K562 (cell line): ENCODE data around the gene FAM20B. TPM values are rescaled to one million over a fixed set of nuclear protein-coding genes. Genes with fewer than 3 reads are reported as not detected.

ENCODE experiments used
- ARID2 ChIP-seq: fragments of 450-650 bp; IDR thresholded peaks from 2 replicates; pipeline ENCODE4 v1.6.1; 2017; ENCODE audit warnings: antibody characterized with exemption, mild to moderate bottlenecking
- ARID3B ChIP-seq: fragments of 250-450 bp; sonication (Bioruptor Pico); IDR thresholded peaks from 2 replicates; pipeline ENCODE4 v1.4.0; 2020; ENCODE audit warnings: borderline replicate concordance
- ATF3 ChIP-seq, 2 experiments: fragments of 450-650 bp in 1 of 2; sonication (generic) in 1 of 2; formaldehyde crosslinking in 1 of 2; IDR thresholded peaks in 1 of 2; conservative IDR thresholded peaks in 1 of 2; 2 replicates each; pipeline versions ENCODE4 v1.6.1 to v1.8.1; 2016 to 2023; ENCODE audit warnings: mild to moderate bottlenecking in 2 of 2, moderate library complexity in 2 of 2, inconsistent platforms in 1 of 2, missing genetic modification reagents in 1 of 2
- EHMT2 ChIP-seq: fragments of 450-650 bp; IDR thresholded peaks from 2 replicates; pipeline ENCODE4 v1.6.1; 2018; ENCODE audit warnings: antibody characterized with exemption
- FIP1L1 ChIP-seq: fragments of 200-400 bp; formaldehyde crosslinking; IDR thresholded peaks from 2 replicates; pipeline ENCODE4 v1.6.1; 2018; ENCODE audit warnings: mild to moderate bottlenecking, low read depth, low read length; ENCODE audit not compliant: poor library complexity, severe bottlenecking
- FOXJ2 ChIP-seq: fragments of 200-800 bp; sonication (Bioruptor generic); IDR thresholded peaks from 2 replicates; pipeline ENCODE4 v1.6.1; 2016; ENCODE audit warnings: missing genetic modification characterization, missing compliant biosample characterization
- HINFP ChIP-seq: fragments of 450-650 bp; conservative IDR thresholded peaks from 2 replicates; pipeline ENCODE4 v1.6.1; 2016; ENCODE audit warnings: missing genetic modification characterization, low read depth, mild to moderate bottlenecking, control low read depth, missing compliant biosample characterization
- IRF9 ChIP-seq: fragments of 450-650 bp; IDR thresholded peaks from 2 replicates; pipeline ENCODE4 v1.6.1; 2016; ENCODE audit warnings: missing biosample characterization, missing genetic modification characterization
- MXD1 ChIP-seq: fragments of 250-450 bp; sonication (Bioruptor Pico); IDR thresholded peaks from 2 replicates; pipeline ENCODE4 v1.8.0; 2021; ENCODE audit warnings: borderline replicate concordance, mild to moderate bottlenecking, moderate library complexity; ENCODE audit not compliant: poor library complexity, severe bottlenecking
- NR3C1 ChIP-seq: sonication (generic); formaldehyde crosslinking; IDR thresholded peaks from 2 replicates; pipeline ENCODE4 v1.8.1; 2022; ENCODE audit warnings: missing genetic modification reagents
- PHF20 ChIP-seq: fragments of 450-650 bp; IDR thresholded peaks from 2 replicates; pipeline ENCODE4 v1.6.1; 2018; ENCODE audit not compliant: partially characterized antibody
- ZNF57 ChIP-seq: fragments of 450-650 bp; formaldehyde crosslinking; IDR thresholded peaks from 2 replicates; pipeline ENCODE4 v1.4.0; 2020; ENCODE audit warnings: mild to moderate bottlenecking, moderate library complexity
- polyA plus RNA-seq, 8 experiments: library from polyadenylated mRNA; depleted of rRNA in 4 of 8; stranded (reverse) in 5 of 8; unstranded in 3 of 8; fragments of >200 nt; fragmentation: Nextera tagmentation in 2 of 8; fragmentation: Illumina TruSeq in 1 of 8; extraction: Ambion mirVana in 2 of 8; extraction: Trizol in 1 of 8; gene quantifications; 2 replicates each; pipeline versions ENCODE4 v1.2.1 to v1.2.3, GENCODE V29; 2011 to 2014; ENCODE audit warnings: inconsistent platforms in 1 of 8, missing spikeins in 1 of 8
- total RNA-seq, 7 experiments: library from RNA; depleted of rRNA in 6 of 7; stranded (reverse); fragments of >200 nt in 6 of 7; fragmentation: Illumina TruSeq in 2 of 7; extraction: Trizol in 2 of 7; gene quantifications; 2 replicates each; pipeline versions ENCODE4 v1.2.1 to v1.2.3, GENCODE V29; 2011 to 2021; ENCODE audit warnings: low replicate concordance in 1 of 7
- TF ChIP-seq, protein P1 (sequence below): fragments of 250-450 bp; sonication (Bioruptor Pico); IDR thresholded peaks from 2 replicates; pipeline ENCODE4 v1.4.0; 2020; ENCODE audit warnings: mild to moderate bottlenecking, moderate library complexity, borderline replicate concordance
- TF ChIP-seq, protein P2 (sequence below): fragments of 450-650 bp; IDR thresholded peaks from 2 replicates; pipeline ENCODE4 v1.7.0; 2016; ENCODE audit warnings: borderline replicate concordance

FAM20B gene
- total and polyA plus RNA-seq, 9 of the 15 experiments (the other 6 are each of a cell fraction or from before 2014, with no cell fraction given) = 7.2 to 67.5 (median 42.9) TPM

DNA sequence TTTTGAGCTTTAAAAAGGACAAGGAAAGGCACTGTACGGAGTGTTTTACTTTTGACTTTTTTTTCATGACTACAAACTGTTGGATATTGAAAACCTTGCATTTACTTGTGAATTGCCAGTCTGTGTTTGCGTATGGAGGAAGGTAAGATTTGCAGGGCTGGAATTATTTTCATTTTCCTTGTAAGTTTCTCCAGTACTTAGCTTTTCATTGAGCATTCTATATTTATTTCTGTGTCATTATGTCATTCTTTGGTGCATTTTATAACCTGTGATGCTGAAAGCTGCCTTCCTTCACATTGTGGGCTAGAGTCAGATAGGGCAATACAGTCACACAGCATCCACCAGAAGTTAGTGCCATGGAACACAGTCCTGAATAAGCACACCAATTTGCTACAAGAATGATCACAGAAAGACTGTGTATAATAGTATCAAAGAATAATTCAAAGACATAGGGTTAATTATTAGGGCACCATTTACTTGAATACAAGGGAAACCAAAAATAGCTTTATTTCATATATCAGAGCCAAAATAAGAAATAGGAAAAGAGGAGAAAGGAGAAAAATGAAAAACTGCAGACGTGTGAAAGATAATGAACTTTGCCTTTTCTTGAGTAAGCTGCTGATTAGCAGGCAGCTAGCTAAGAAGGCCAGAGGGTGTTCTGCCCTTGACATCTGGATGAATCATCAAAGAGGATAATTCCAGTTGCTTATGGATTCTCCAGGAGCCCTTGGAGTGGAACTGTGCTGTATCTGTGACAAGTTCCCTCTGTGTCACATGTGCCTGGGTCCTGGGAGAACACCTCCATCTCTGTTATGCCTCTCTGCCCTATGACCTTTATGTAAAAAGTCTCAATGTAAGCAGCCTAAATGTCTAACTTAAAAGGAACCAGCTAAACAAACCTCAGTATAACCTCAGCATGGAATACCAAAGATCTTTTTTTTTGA, 8.0 kb upstream of the FAM20B start (continued):
- TF ChIP-seq HINFP (0 out of 2 replicates have a peak, but pooled peaks have one; percentile 2), ATF3 (IDR thresholded peaks at IDR 0.05) (peak; percentile 83), ATF3 (CRISPR knock-in tag; conservative IDR thresholded peaks at IDR 0.05) (no peak), MXD1 (CRISPR knock-in tag) (no peak), ARID2 (0 out of 2 replicates have a peak, but pooled peaks have one; percentile 8), PHF20 (no peak), IRF9 (no peak), FIP1L1 (no peak), NR3C1 (CRISPR knock-in tag) (no peak), EHMT2 (no peak; the same call in 1 of the 2 replicates), FOXJ2 (no peak), ZNF57 (CRISPR knock-in tag) (no peak), ARID3B (no peak)
- TF ChIP-seq, protein P1, sequence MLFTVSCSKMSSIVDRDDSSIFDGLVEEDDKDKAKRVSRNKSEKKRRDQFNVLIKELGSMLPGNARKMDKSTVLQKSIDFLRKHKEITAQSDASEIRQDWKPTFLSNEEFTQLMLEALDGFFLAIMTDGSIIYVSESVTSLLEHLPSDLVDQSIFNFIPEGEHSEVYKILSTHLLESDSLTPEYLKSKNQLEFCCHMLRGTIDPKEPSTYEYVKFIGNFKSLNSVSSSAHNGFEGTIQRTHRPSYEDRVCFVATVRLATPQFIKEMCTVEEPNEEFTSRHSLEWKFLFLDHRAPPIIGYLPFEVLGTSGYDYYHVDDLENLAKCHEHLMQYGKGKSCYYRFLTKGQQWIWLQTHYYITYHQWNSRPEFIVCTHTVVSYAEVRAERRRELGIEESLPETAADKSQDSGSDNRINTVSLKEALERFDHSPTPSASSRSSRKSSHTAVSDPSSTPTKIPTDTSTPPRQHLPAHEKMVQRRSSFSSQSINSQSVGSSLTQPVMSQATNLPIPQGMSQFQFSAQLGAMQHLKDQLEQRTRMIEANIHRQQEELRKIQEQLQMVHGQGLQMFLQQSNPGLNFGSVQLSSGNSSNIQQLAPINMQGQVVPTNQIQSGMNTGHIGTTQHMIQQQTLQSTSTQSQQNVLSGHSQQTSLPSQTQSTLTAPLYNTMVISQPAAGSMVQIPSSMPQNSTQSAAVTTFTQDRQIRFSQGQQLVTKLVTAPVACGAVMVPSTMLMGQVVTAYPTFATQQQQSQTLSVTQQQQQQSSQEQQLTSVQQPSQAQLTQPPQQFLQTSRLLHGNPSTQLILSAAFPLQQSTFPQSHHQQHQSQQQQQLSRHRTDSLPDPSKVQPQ (CRISPR knock-in tag) = no peak
- TF ChIP-seq, protein P2, sequence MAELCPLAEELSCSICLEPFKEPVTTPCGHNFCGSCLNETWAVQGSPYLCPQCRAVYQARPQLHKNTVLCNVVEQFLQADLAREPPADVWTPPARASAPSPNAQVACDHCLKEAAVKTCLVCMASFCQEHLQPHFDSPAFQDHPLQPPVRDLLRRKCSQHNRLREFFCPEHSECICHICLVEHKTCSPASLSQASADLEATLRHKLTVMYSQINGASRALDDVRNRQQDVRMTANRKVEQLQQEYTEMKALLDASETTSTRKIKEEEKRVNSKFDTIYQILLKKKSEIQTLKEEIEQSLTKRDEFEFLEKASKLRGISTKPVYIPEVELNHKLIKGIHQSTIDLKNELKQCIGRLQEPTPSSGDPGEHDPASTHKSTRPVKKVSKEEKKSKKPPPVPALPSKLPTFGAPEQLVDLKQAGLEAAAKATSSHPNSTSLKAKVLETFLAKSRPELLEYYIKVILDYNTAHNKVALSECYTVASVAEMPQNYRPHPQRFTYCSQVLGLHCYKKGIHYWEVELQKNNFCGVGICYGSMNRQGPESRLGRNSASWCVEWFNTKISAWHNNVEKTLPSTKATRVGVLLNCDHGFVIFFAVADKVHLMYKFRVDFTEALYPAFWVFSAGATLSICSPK = no peak
